HG03439 (cell line): ENCODE measurements around the gene ATP6V1F.

Experiments used
- ATAC-seq: cut with Tn5 transposase; IDR thresholded peaks from one replicate; pipeline ENCODE4 v1.9.1; 2021; ENCODE audit warnings: mild to moderate bottlenecking, moderate library complexity; ENCODE audit not compliant: unreplicated experiment

ATP6V1F gene

DNA sequence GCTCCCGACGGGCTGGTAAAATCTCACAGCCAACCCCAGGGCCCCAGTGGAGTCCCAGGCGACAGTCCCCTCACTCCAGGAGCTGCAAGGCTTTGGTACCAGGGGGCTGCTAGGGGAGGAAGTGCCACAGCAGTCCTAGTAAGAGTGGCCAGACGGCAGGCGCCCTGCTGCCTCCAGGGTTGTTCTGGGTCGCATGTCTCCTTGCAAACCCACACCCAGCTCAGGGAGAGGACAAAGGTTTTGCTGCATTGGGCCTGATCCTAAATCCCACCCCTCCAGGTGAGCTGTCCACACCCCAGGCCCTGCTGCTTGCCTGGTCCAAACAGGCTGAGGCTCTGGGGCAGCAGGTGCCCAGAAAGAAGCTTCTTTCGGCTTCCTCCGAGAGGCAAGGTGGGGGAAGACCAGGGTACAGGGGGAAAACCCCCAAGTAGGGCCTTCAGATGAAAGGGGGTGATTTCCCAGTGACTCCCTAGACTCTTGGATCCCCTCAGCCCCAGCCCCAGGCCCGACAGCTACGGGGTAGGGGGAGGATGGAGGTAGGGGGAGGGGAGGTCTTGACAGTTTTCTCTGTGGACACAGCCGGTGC, 52.0 kb downstream of the ATP6V1F start:
- ATAC-seq = peak; percentile 46

DNA sequence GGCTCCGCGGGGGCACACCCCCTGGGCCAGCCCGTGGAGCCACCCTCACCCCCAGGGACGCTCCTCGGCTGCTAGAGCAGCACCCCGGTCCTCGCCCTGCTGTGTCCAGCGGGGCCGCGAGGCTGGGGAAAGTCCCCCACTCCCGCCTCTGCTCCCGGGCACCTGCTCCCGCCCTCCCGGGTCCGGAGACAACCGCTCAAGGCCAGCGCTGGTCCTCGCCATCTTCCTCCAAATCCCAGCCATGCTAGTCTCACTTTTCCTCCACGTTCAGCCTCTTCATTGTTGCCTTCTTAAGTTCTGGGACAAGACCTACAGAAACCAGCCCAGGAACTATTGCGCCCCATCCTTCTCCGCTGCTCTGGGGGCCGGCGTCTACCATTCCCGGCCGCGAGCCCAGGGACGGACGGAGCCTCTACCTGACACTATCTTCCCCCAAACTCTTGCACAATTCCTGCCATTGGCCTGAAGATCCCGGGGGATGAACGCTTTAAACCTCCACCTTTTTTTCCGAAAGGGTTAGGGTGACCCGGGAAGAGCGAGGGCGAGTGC, 52.7 kb downstream of the ATP6V1F start:
- no peak for ATAC-seq
